Stimulated activated CD4-positive, alpha-beta T cell treated with anti-CD3 and anti-CD28 coated beads, Interleukin-4, amount 100 ng/mL, for 4 hours (primary cell): Measurements from ENCODE around the gene SLC25A38.

Source experiments
- DNase-seq, 2 experiments: peaks; one replicate each; pipeline ENCODE4 v3.0.0-alpha.2; 2020

SLC25A38 gene

DNA sequence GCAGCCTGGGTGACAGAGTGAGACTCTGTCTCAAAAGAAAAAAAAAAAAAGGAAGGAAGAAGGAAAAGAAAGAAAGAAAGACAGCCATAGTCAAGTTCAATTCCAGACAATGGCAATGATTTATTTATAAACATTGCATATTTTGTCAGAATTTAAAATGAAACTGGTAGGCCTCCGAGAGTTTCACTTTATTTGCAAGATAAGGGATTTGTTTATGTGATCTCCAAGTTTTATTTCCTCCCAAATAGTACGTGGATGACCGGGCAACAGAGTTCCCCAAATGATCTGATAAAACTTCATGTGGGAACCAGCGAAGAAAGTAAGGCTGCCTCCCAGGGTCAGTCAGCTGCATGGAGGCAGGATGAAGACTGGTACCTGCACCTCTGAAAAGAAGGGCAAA lies 55.7 kb downstream of the SLC25A38 start:
- no peak for DNase-seq

DNA sequence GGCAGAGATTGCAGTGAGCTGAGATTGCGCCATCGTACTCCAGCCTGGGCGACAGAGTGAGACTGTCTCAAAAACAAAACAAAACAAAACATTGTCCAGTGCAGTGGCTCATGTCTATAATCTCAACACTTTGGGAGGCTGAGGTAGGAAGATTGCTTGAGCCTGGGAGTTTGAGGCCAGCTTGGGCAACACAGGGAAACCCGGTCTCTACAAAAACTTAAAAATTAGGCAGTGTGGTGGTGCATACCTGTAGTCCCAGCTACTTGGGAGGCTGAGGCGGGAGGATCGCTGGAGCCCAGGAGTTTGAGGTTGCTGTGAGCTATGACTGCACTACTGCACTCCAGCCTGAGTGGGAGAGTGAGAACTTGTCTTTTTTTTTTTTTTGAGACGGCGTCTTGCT lies 57.1 kb downstream of the SLC25A38 start:
- no peak for DNase-seq

DNA sequence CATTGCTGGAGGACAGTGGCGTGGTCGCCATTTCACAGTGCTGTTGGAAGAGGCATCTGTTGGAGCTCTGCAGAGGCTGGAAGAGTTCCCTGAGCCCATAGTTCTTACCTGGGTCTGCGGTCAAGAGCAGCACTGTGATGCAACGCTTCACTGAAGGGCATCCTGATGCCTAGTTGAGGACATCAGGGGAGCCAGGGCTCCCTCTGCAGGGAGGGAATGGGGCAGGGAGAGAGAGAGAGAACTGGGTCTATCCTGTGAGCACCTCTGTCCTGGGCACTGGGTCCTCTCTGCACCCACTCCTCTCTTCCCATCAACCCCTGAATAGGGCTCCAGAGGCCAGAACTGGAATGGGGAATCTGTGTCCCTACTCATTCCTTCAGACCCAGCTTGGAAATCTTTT lies 60.4 kb downstream of the SLC25A38 start:
- no peak for DNase-seq

DNA sequence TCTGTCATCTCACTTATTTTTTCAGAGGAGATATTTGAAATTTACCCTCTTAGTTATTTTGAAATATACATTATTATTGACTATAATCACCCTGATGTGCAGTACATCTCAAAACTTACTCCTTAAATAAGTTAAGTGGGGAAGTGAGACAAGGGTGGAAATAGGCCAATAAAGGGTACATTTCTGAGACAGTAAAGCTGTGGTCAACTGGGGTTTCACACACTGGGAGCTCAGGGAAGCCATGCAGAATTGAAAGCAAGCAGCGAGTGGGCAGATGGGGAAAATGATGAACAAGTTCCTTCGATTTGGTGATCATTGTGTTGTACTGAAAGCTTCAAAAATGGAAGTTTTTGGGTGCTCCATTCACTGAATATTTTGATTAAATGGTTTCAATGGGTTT lies 62.8 kb downstream of the SLC25A38 start:
- no peak for DNase-seq

DNA sequence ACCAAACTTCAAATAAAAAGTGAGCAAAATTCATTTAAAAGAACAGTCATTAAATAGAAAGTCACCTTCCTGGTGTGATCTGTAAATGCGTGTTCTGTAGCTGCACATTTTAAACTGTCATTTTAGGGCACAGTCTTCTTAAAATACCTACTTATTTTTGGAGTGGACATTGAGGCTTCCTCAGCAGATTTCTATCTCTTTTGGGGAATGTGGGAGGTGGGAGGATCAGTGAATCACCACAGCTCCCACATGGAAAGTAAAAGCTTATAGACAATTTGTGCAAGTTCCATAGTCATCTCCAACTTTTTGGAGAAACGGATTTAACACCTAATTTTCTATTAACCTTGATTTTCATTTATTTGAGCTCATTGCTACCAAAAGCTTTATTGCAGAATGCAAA lies 63.3 kb downstream of the SLC25A38 start:
- no peak for DNase-seq
